Colonic mucosa (tissue), 4 donors: ENCODE results near the gene APOB. TPM values are rescaled to one million over a fixed set of nuclear protein-coding genes. Genes with fewer than 3 reads are reported as not detected.

Source experiments
- DNase-seq: peaks from one replicate; pipeline ENCODE4 v3.0.0-alpha.2; 2020
- H3K27ac ChIP-seq: fragments of 200-600 bp; one replicate; pipeline ENCODE4 v1.8.0; 2021
- H3K27me3 ChIP-seq: fragments of 200-600 bp; one replicate; pipeline ENCODE4 v1.8.0; 2021
- H3K36me3 ChIP-seq: fragments of 200-600 bp; one replicate; pipeline ENCODE4 v1.8.0; 2021
- H3K4me1 ChIP-seq: fragments of 200-600 bp; one replicate; pipeline ENCODE4 v1.8.0; 2021; ENCODE audit warnings: mild to moderate bottlenecking
- H3K4me3 ChIP-seq: fragments of 200-600 bp; one replicate; pipeline ENCODE4 v1.8.0; 2021
- H3K9ac ChIP-seq, 2 donors: one replicate each; pipeline ENCODE4 v1.7.0; 2013; ENCODE audit warnings: control low read depth in 2 of 2, low read depth in 2 of 2, low read length in 2 of 2
- H3K9me3 ChIP-seq: fragments of 200-600 bp; one replicate; pipeline ENCODE4 v1.8.0; 2021
- CTCF ChIP-seq: fragments of 200-600 bp; IDR thresholded peaks from one replicate; pipeline ENCODE4 v1.8.0; 2022; ENCODE audit warnings: antibody characterized with exemption, mild to moderate bottlenecking
- intact Hi-C: fragments of 100-400 bp; cut with DNase I; formaldehyde crosslinking; loops from one replicate; pipeline ENCODE4 v1.14.1; 2022
- total RNA-seq, 2 donors: library from RNA; stranded (reverse); fragmentation: NEBNext Ultra II Directional in 1 of 2; extraction: Animal tissue kit (Norgen Biotek cat#: 25700) in 1 of 2; gene quantifications; one replicate each; pipeline ENCODE4 v1.2.1, GENCODE V29; 2021
- donor health status: healthy.
- donor health status: DM: no; HTN: no; CAD: no.
- donor health status: DM: no; HTN: no; CAD: no.

Gene APOB
- total RNA-seq, 2 donors from 2014 or later = 1.0 to 3.3 TPM

GRCh38 chr2:21028021-21028947 lies 15.6 kb downstream of the APOB start:
- no peak for DNase-seq
- no peak overlapping the region for H3K27ac ChIP-seq
- H3K36me3 ChIP-seq = no peaks in the 10 kb centered on the region
- H3K4me3 ChIP-seq = no peak overlapping the region
- no peak for TF ChIP-seq CTCF
- no peaks in the 10 kb centered on the region for H3K9me3 ChIP-seq
- intact Hi-C loops = no loop called here
- no peaks in the 10 kb centered on the region for H3K27me3 ChIP-seq
- H3K4me1 ChIP-seq = no peaks in the 10 kb centered on the region
- no peak overlapping the region for H3K9ac ChIP-seq

GRCh38 chr2:21026479-21027282 lies 17.2 kb downstream of the APOB start:
- DNase-seq = no peak
- no peaks in the 10 kb centered on the region for H3K4me1 ChIP-seq
- no peak overlapping the region for H3K9ac ChIP-seq
- no peak overlapping the region for H3K27ac ChIP-seq
- no peaks in the 10 kb centered on the region for H3K27me3 ChIP-seq
- no peak for TF ChIP-seq CTCF
- no peaks in the 10 kb centered on the region for H3K36me3 ChIP-seq
- no peaks in the 10 kb centered on the region for H3K9me3 ChIP-seq
- no peak overlapping the region for H3K4me3 ChIP-seq
- intact Hi-C loops = no loop called here

GRCh38 chr2:21025690-21026478 lies 18.0 kb downstream of the APOB start:
- H3K27ac ChIP-seq = no peak overlapping the region
- intact Hi-C loops = no loop called here
- H3K27me3 ChIP-seq = no peaks in the 10 kb centered on the region
- no peak for TF ChIP-seq CTCF
- no peak for DNase-seq
- H3K4me1 ChIP-seq = no peaks in the 10 kb centered on the region
- H3K36me3 ChIP-seq = no peaks in the 10 kb centered on the region
- H3K9me3 ChIP-seq = no peaks in the 10 kb centered on the region
- H3K4me3 ChIP-seq = no peak overlapping the region
- no peak overlapping the region for H3K9ac ChIP-seq

GRCh38 chr2:21024722-21025389 lies 19.0 kb downstream of the APOB start:
- intact Hi-C loops = no loop called here

More at GRCh38 chr2:21024722-21025389, 19.0 kb downstream of the APOB start:
- no peak for DNase-seq
- TF ChIP-seq CTCF = no peak
- no peak overlapping the region for H3K9ac ChIP-seq
- H3K36me3 ChIP-seq = no peaks in the 10 kb centered on the region
- H3K9me3 ChIP-seq = no peaks in the 10 kb centered on the region
- H3K4me3 ChIP-seq = no peak overlapping the region
- H3K27ac ChIP-seq = no peak overlapping the region
- H3K27me3 ChIP-seq = no peaks in the 10 kb centered on the region
- H3K4me1 ChIP-seq = no peaks in the 10 kb centered on the region
